Rectal smooth muscle tissue (tissue), 1 donor: ENCODE data around the gene RBMS1.
"Not testable (repeated sequence)": the region's sequence is repeated elsewhere in the genome, so short reads cannot be mapped to it uniquely, and the experiment has no call there.

ENCODE experiments used
- H3K27ac ChIP-seq: one replicate; pipeline ENCODE4 v1.7.0; 2013; ENCODE audit warnings: low read depth, low read length, inconsistent platforms
- H3K27me3 ChIP-seq: one replicate; pipeline ENCODE4 v1.7.0; 2013; ENCODE audit warnings: low read length; ENCODE audit not compliant: control insufficient read depth, insufficient read depth
- H3K36me3 ChIP-seq: one replicate; pipeline ENCODE4 v1.7.0; 2013; ENCODE audit warnings: low read length; ENCODE audit not compliant: control insufficient read depth, insufficient read depth
- H3K4me1 ChIP-seq: one replicate; pipeline ENCODE4 v1.7.0; 2013; ENCODE audit warnings: low read length; ENCODE audit not compliant: control insufficient read depth, insufficient read depth
- H3K4me3 ChIP-seq: one replicate; pipeline ENCODE4 v1.7.0; 2013; ENCODE audit warnings: low read length
- H3K9ac ChIP-seq: one replicate; pipeline ENCODE4 v1.7.0; 2013; ENCODE audit warnings: low read length

The RBMS1 gene

GRCh38 chr2:160421646-160422501 lies 71.7 kb downstream of the RBMS1 start:
- not testable (repeated sequence) for H3K9ac ChIP-seq, H3K27me3 ChIP-seq, H3K36me3 ChIP-seq, H3K27ac ChIP-seq, H3K4me3 ChIP-seq
- H3K4me1 ChIP-seq, result peaks cover 17% of the 10 kb centered on the region

GRCh38 chr2:160420711-160421110 lies 72.9 kb downstream of the RBMS1 start:
- H3K36me3 ChIP-seq, result no peaks in the 10 kb centered on the region
- no peak overlapping the region for H3K4me3 ChIP-seq
- H3K27ac ChIP-seq, result no peak overlapping the region
- peaks cover 15% of the 10 kb centered on the region for H3K4me1 ChIP-seq
- H3K27me3 ChIP-seq, result no peaks in the 10 kb centered on the region
- no peak overlapping the region for H3K9ac ChIP-seq

- Histone ChIP-seq H3K27ac (peak overlapping the region; percentile 24), H3K4me1 (peaks cover 10% of the 10 kb centered on the region), H3K36me3 (no peaks in the 10 kb centered on the region), H3K9ac (no peak overlapping the region), H3K27me3 (no peaks in the 10 kb centered on the region), H3K4me3 (no peak overlapping the region)
Measured at GRCh38 chr2:160419776-160420505, 73.7 kb downstream of the RBMS1 start.

GRCh38 chr2:160418853-160419252 lies 74.8 kb downstream of the RBMS1 start:
- H3K27ac ChIP-seq, result no peak overlapping the region
- H3K9ac ChIP-seq, result no peak overlapping the region
- no peaks in the 10 kb centered on the region for H3K27me3 ChIP-seq
- H3K4me1 ChIP-seq, result peaks cover 7% of the 10 kb centered on the region
- H3K36me3 ChIP-seq, result no peaks in the 10 kb centered on the region
- H3K4me3 ChIP-seq, result no peak overlapping the region

GRCh38 chr2:160418398-160418765 lies 75.2 kb downstream of the RBMS1 start:
- Histone ChIP-seq H3K9ac (no peak overlapping the region), H3K36me3 (no peaks in the 10 kb centered on the region), H3K4me1 (peaks cover 7% of the 10 kb centered on the region), H3K27me3 (no peaks in the 10 kb centered on the region), H3K27ac (no peak overlapping the region), H3K4me3 (no peak overlapping the region)

- no peaks in the 10 kb centered on the region for H3K36me3 ChIP-seq
- H3K4me3 ChIP-seq, result no peak overlapping the region
- H3K4me1 ChIP-seq, result peaks cover 7% of the 10 kb centered on the region
- H3K27ac ChIP-seq, result no peak overlapping the region
- no peak overlapping the region for H3K9ac ChIP-seq
- H3K27me3 ChIP-seq, result no peaks in the 10 kb centered on the region
Measured at GRCh38 chr2:160417745-160418397, 75.7 kb downstream of the RBMS1 start.

- H3K4me3 ChIP-seq, result no peak overlapping the region
- no peaks in the 10 kb centered on the region for H3K27me3 ChIP-seq
- no peaks in the 10 kb centered on the region for H3K36me3 ChIP-seq
- H3K9ac ChIP-seq, result no peak overlapping the region
- H3K4me1 ChIP-seq, result peaks cover 17% of the 10 kb centered on the region
- no peak overlapping the region for H3K27ac ChIP-seq
Measured at GRCh38 chr2:160415991-160416390, 77.6 kb downstream of the RBMS1 start.

- H3K36me3 ChIP-seq, result no peaks in the 10 kb centered on the region
- H3K27ac ChIP-seq, result no peak overlapping the region
- H3K4me3 ChIP-seq, result no peak overlapping the region
- H3K27me3 ChIP-seq, result no peaks in the 10 kb centered on the region
- no peak overlapping the region for H3K9ac ChIP-seq
- peaks cover 22% of the 10 kb centered on the region for H3K4me1 ChIP-seq
Measured at GRCh38 chr2:160411955-160412354, 81.7 kb downstream of the RBMS1 start.

GRCh38 chr2:160411167-160411566 lies 82.4 kb downstream of the RBMS1 start:
- no peaks in the 10 kb centered on the region for H3K27me3 ChIP-seq
- no peaks in the 10 kb centered on the region for H3K36me3 ChIP-seq
- no peak overlapping the region for H3K27ac ChIP-seq
- H3K9ac ChIP-seq, result no peak overlapping the region
- peaks cover 23% of the 10 kb centered on the region for H3K4me1 ChIP-seq
- no peak overlapping the region for H3K4me3 ChIP-seq

GRCh38 chr2:160409480-160409879 lies 84.1 kb downstream of the RBMS1 start:
- Histone ChIP-seq H3K27ac (peak overlapping the region; percentile 62), H3K9ac (no peak overlapping the region), H3K36me3 (no peaks in the 10 kb centered on the region), H3K27me3 (no peaks in the 10 kb centered on the region), H3K4me3 (no peak overlapping the region), H3K4me1 (peaks cover 27% of the 10 kb centered on the region)

GRCh38 chr2:160408959-160409291 lies 84.7 kb downstream of the RBMS1 start:
- no peak overlapping the region for H3K4me3 ChIP-seq
- no peaks in the 10 kb centered on the region for H3K36me3 ChIP-seq
- H3K4me1 ChIP-seq, result peaks cover 29% of the 10 kb centered on the region
- no peak overlapping the region for H3K9ac ChIP-seq
- H3K27ac ChIP-seq, result peak overlapping the region; percentile 62
- no peaks in the 10 kb centered on the region for H3K27me3 ChIP-seq

- Histone ChIP-seq H3K4me3 (peak overlapping the region; percentile 58), H3K4me1 (peaks cover 33% of the 10 kb centered on the region), H3K27ac (peak overlapping the region; percentile 62), H3K27me3 (no peaks in the 10 kb centered on the region), H3K9ac (no peak overlapping the region), H3K36me3 (no peaks in the 10 kb centered on the region)
Measured at GRCh38 chr2:160408173-160408958, 85.2 kb downstream of the RBMS1 start.
